CD4-positive, alpha-beta T cell (primary cell): ENCODE data around the gene ZMYND19. TPM values are rescaled to one million over a fixed set of nuclear protein-coding genes. Genes with fewer than 3 reads are reported as not detected.
"Not testable (repeated sequence)": the region's sequence is repeated elsewhere in the genome, so short reads cannot be mapped to it uniquely, and the experiment has no call there.

Experiments
- ATAC-seq: fragments of 200-7000 bp; cut with Tn5 transposase; one replicate; pipeline ENCODE4 v1.10.0; 2022; ENCODE audit warnings: mild to moderate bottlenecking; ENCODE audit not compliant: poor library complexity
- CTCF ChIA-PET: fragments of 350-600 bp; sonication (Branson Sonifier 250); formaldehyde crosslinking; loops from one replicate; lab custom pipeline; 2021; ENCODE audit warnings: antibody characterized with exemption, inconsistent platforms; lab: Charles Lee
- POLR2A ChIA-PET: fragments of 350-600 bp; sonication (Branson Sonifier 250); formaldehyde crosslinking; loops from one replicate; lab custom pipeline; 2021; ENCODE audit warnings: antibody characterized with exemption, inconsistent platforms; lab: Charles Lee
- DNase-seq, 14 experiments: peaks; one replicate each; pipeline ENCODE4 v3.0.0-alpha.2; 2013 to 2020; ENCODE audit warnings: mixed read lengths in 2 of 14
- H3K27ac ChIP-seq, 2 donors: one replicate each; pipeline versions ENCODE4 v1.5.1 to v1.7.0; 2013; ENCODE audit warnings: low read length in 2 of 2, low read depth in 1 of 2, mild to moderate bottlenecking in 1 of 2
- H3K27me3 ChIP-seq, 2 experiments: 1 replicate in 1 of 2; 2 replicates in 1 of 2; pipeline versions ENCODE4 v1.6.1 to v1.7.0; 2013; ENCODE audit warnings: low read length in 2 of 2, control low read depth in 1 of 2, mild to moderate bottlenecking in 1 of 2, moderate library complexity in 1 of 2; ENCODE audit not compliant: insufficient read depth in 2 of 2, control insufficient read depth in 1 of 2
- H3K36me3 ChIP-seq: one replicate; pipeline ENCODE4 v1.6.1; 2013; ENCODE audit warnings: low read length, control low read depth; ENCODE audit not compliant: insufficient read depth
- H3K4me1 ChIP-seq: one replicate; pipeline ENCODE4 v1.6.1; 2013; ENCODE audit warnings: low read length, control low read depth; ENCODE audit not compliant: insufficient read depth
- H3K4me3 ChIP-seq: one replicate; pipeline ENCODE4 v1.5.1; 2013; ENCODE audit warnings: mild to moderate bottlenecking, low read length, moderate library complexity
- H3K9me3 ChIP-seq, 2 experiments: 1 replicate in 1 of 2; 2 replicates in 1 of 2; pipeline versions ENCODE4 v1.6.1 to v1.7.0; 2013; ENCODE audit warnings: low read length in 2 of 2, mild to moderate bottlenecking in 2 of 2, control low read depth in 1 of 2, moderate library complexity in 1 of 2; ENCODE audit not compliant: control insufficient read depth in 1 of 2, insufficient read depth in 1 of 2
- H3K27ac Mint-ChIP-seq: one replicate; pipeline ENCODE4 v1.8.0; 2020; ENCODE audit warnings: mixed read lengths
- H3K27me3 Mint-ChIP-seq: one replicate; pipeline ENCODE4 v1.8.0; 2021; ENCODE audit warnings: mixed read lengths
- H3K36me3 Mint-ChIP-seq: one replicate; pipeline ENCODE4 v1.8.0; 2021; ENCODE audit warnings: low read depth, mixed read lengths
- H3K4me1 Mint-ChIP-seq: one replicate; pipeline ENCODE4 v1.8.0; 2021; ENCODE audit warnings: low read depth, mixed read lengths
- H3K4me3 Mint-ChIP-seq: one replicate; pipeline ENCODE4 v1.8.0; 2020; ENCODE audit warnings: mild to moderate bottlenecking, mixed read lengths
- H3K9me3 Mint-ChIP-seq: one replicate; pipeline ENCODE4 v1.8.0; 2020; ENCODE audit warnings: mixed read lengths
- intact Hi-C, 2 experiments: fragments of 100-400 bp; cut with DNase I in 1 of 2; cut with micrococcal nuclease in 1 of 2; formaldehyde crosslinking; loops; one replicate each; pipeline versions ENCODE4 v1.15.1 to v1.9.0; 2023 to 2025; cut with DNase I, micrococcal nuclease
- total RNA-seq, 174 experiments: library from RNA in 2 of 174; stranded (reverse) in 2 of 174; gene quantifications; one replicate each; pipeline ENCODE4 v1.2.3 and lab custom pipeline; 2021 to 2026
- TF ChIP-seq, protein P1 (sequence below): fragments of 200-600 bp; IDR thresholded peaks from one replicate; pipeline ENCODE4 v1.8.0; 2022; ENCODE audit warnings: antibody characterized with exemption, mild to moderate bottlenecking

The ZMYND19 gene
- total RNA-seq, 2 experiments from 2014 or later: 8.6 to 11.3 TPM

DNA sequence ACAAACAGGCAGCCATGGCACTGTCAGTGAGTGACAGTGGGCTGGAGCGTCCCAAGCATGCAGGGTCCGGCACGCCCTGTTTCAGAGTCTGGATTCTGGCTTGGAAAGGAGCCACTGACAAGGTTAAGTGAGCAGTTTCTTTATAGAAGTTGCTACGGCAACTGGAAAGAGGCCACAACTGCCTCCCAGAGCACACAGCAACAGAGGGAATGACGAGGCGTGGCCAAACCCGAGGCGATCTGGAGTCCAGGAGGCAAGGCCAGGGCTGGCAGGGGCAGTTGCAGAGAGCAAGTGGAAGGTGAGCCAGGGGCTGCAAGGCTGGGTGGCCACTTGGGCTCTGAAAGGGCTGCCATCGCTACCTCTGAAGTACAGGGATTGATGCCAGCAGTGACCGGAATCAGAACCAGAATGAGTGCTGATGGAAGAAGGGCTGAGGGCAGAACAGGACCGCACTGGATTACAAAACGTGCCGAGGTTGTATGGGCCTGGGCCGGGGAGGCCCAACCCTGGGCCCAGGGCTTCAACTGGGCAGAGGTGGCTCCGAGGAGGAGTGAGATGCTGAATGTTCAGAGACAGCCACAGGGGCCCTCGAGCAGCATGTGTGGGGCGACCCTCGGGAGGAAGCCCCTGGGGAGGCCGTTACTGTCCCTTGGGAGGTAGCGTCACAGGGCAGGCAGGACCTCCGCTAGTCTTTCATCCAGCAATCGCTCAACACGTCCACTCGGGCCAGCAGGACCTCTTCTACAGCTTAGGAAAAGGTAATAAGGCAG, 34.1 kb downstream of the ZMYND19 start:
- POLR2A ChIA-PET: no interaction called here

DNA sequence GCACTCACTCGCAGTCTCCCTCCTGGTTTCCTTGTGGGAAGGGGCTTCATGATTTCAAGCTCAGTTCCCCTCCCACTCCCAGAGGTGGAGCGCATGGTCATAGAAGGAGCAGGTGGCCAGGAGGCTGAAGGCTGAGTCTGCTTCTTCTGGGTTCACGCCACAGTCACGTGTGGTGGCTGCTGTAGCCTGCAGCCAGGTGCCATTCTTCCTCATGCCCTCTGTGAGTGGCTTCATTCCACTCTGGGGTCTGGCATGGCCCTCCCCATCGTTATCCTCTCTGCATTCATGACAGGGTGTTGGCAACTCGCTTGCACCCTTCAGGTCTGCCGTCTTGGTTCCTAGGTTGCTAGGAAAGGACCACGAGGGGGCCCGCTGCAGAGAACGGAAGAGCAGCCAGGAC, 35.1 kb downstream of the ZMYND19 start:
- CTCF ChIA-PET: no interaction called here
- ATAC-seq: no peak
- H3K27me3 ChIP-seq: no peaks in the 10 kb centered on the region
- H3K4me3 Mint-ChIP-seq: peak overlapping the region; percentile 34
- intact Hi-C loops: no loop called here
- no peaks in the 10 kb centered on the region for H3K9me3 Mint-ChIP-seq
- H3K36me3 ChIP-seq: peaks cover 33% of the 10 kb centered on the region
- H3K4me1 Mint-ChIP-seq: peaks cover 8% of the 10 kb centered on the region
- TF ChIP-seq, protein P1, sequence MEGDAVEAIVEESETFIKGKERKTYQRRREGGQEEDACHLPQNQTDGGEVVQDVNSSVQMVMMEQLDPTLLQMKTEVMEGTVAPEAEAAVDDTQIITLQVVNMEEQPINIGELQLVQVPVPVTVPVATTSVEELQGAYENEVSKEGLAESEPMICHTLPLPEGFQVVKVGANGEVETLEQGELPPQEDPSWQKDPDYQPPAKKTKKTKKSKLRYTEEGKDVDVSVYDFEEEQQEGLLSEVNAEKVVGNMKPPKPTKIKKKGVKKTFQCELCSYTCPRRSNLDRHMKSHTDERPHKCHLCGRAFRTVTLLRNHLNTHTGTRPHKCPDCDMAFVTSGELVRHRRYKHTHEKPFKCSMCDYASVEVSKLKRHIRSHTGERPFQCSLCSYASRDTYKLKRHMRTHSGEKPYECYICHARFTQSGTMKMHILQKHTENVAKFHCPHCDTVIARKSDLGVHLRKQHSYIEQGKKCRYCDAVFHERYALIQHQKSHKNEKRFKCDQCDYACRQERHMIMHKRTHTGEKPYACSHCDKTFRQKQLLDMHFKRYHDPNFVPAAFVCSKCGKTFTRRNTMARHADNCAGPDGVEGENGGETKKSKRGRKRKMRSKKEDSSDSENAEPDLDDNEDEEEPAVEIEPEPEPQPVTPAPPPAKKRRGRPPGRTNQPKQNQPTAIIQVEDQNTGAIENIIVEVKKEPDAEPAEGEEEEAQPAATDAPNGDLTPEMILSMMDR: no peak
- peaks cover 51% of the 10 kb centered on the region for H3K36me3 Mint-ChIP-seq
- no peaks in the 10 kb centered on the region for H3K27me3 Mint-ChIP-seq
- no peak overlapping the region for H3K4me3 ChIP-seq
- H3K27ac ChIP-seq: no peak overlapping the region
- peak in 1 of 14 experiments; percentile 11 for DNase-seq
- no peak overlapping the region for H3K27ac Mint-ChIP-seq
- no peaks in the 10 kb centered on the region for H3K9me3 ChIP-seq
- peaks cover 11% of the 10 kb centered on the region for H3K4me1 ChIP-seq
- POLR2A ChIA-PET: no interaction called here

More for the DNA sequence above, 34.1 kb downstream of the ZMYND19 start:
- Mint-ChIP-seq H3K9me3 (no peaks in the 10 kb centered on the region), H3K27me3 (no peaks in the 10 kb centered on the region), H3K36me3 (peaks cover 54% of the 10 kb centered on the region), H3K4me1 (peaks cover 5% of the 10 kb centered on the region), H3K4me3 (no peak overlapping the region), H3K27ac (no peak overlapping the region)
- TF ChIP-seq, protein P1: no peak
- no peak overlapping the region for H3K4me3 ChIP-seq
- no peaks in the 10 kb centered on the region for H3K27me3 ChIP-seq
- peaks cover 37% of the 10 kb centered on the region for H3K36me3 ChIP-seq
- intact Hi-C loops: no loop called here
- CTCF ChIA-PET: no interaction called here
- peaks cover 9% of the 10 kb centered on the region for H3K4me1 ChIP-seq
- no peak overlapping the region for H3K27ac ChIP-seq
- no peak for DNase-seq
- H3K9me3 ChIP-seq: no peaks in the 10 kb centered on the region
- no peak for ATAC-seq

DNA sequence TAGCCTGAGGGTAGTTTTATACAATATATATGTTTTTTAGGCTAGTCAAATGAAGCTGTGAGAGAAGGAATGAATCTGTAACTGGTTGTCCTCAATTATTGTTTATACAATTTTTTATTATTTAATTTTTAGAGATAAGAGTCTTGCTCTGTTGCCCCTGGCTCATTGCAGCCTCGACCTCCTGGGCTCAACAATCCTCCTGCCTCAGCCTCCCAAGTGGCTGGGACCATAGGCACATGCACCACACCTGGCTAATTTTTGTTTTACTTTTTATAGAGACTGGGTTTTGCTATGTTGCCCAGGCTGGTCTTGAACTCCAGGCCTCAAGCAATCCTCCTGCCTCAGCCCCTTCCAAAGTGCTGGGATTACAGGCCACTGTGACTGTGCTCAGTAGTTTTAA, 36.0 kb downstream of the ZMYND19 start:
- ChIA-PET POLR2A (interaction anchor here (1.6 kb wide), 1 partner anchor 131 kb away, joined by 6 read pairs; the partner anchor contains the start of genes EXD3 and NOXA1), CTCF (no interaction called here)
- peak overlapping the region; percentile 42 for H3K27ac Mint-ChIP-seq
- H3K9me3 Mint-ChIP-seq: no peaks in the 10 kb centered on the region
- TF ChIP-seq, protein P1: no peak
- no peak overlapping the region for H3K27ac ChIP-seq
- no peak for DNase-seq
- no peak for ATAC-seq
- H3K36me3 Mint-ChIP-seq: peaks cover 44% of the 10 kb centered on the region
- H3K4me3 Mint-ChIP-seq: peak overlapping the region; percentile 64
- no peak overlapping the region for H3K4me3 ChIP-seq
- no peaks in the 10 kb centered on the region for H3K9me3 ChIP-seq
- H3K36me3 ChIP-seq: peaks cover 29% of the 10 kb centered on the region
- peaks cover 16% of the 10 kb centered on the region for H3K4me1 Mint-ChIP-seq
- peaks cover 18% of the 10 kb centered on the region for H3K4me1 ChIP-seq
- H3K27me3 Mint-ChIP-seq: no peaks in the 10 kb centered on the region
- H3K27me3 ChIP-seq: no peaks in the 10 kb centered on the region
- intact Hi-C loops: no loop called here

DNA sequence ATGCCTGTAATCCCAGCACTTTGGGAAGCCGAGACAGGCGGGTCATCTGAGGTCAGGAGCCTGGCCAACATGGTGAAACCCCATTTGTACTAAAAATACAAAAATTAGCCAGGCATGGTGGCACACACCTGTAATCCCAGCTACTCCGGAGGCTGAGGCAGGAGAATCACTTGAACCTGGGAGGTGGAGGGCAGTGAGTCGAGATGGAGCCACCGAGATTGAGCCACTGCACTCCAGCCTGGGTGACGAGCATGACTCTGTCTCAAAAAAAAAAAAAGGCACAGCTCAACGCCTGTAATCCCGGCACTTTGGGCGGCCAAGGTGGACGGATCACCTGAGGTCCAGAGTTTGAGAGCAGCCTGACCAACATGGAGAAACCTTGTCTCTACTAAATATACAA, 36.7 kb downstream of the ZMYND19 start:
- Histone ChIP-seq H3K4me1 (peaks cover 18% of the 10 kb centered on the region), H3K36me3 (peaks cover 29% of the 10 kb centered on the region)
- H3K27me3 Mint-ChIP-seq, H3K4me3 ChIP-seq, H3K27ac ChIP-seq, ATAC-seq, H3K9me3 Mint-ChIP-seq, H3K27me3 ChIP-seq, DNase-seq, H3K9me3 ChIP-seq, CTCF ChIA-PET: not testable (repeated sequence)
- POLR2A ChIA-PET: interaction anchor here (1.6 kb wide), 1 partner anchor 130 kb away, joined by 6 read pairs; the partner anchor contains the start of genes EXD3 and NOXA1
- Mint-ChIP-seq H3K4me1 (peaks cover 16% of the 10 kb centered on the region), H3K27ac (peak overlapping the region; percentile 82), H3K4me3 (peak overlapping the region; percentile 64), H3K36me3 (peaks cover 43% of the 10 kb centered on the region)
- intact Hi-C loops: loop anchor here in 1 of 2 experiments (2.0 kb wide), 1 partner anchor 91 kb away; no protein-coding TSS in a partner anchor
